ENCODE data around the gene POLD4.

POLD4 gene

GRCh38 chr11:67345247-67345919 lies 8.0 kb downstream of the POLD4 start:
- TF ChIP-seq CTCF (conservative IDR thresholded peaks at IDR 0.05) (no peak), ZFX (IDR thresholded peaks at IDR 0.05) (no peak)
- H3K27ac ChIP-seq = peak overlapping the region; percentile 27

DNA sequence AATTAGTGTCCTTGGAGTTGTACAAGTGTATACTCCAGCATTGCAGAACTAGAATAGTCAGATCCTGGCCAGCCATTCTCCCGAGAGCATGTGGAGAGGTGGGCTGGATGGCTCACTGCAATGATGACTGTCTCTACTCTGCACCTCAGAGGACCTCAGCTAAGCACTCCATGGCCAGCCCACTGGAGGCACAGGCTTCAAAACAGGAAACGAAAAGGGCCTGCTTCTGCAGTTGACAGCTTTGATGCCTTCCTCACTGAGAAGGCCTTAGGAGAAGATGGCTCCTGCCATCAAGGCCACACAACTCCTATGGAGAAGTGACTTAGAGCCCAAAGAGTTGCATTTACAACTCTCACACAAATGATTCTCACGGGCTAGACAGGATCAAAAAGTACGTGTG lies 9.1 kb downstream of the POLD4 start:
- no peak overlapping the region for H3K27ac ChIP-seq
- TF ChIP-seq ZFX (IDR thresholded peaks at IDR 0.05) = no peak
- TF ChIP-seq CTCF (conservative IDR thresholded peaks at IDR 0.05) = no peak

DNA sequence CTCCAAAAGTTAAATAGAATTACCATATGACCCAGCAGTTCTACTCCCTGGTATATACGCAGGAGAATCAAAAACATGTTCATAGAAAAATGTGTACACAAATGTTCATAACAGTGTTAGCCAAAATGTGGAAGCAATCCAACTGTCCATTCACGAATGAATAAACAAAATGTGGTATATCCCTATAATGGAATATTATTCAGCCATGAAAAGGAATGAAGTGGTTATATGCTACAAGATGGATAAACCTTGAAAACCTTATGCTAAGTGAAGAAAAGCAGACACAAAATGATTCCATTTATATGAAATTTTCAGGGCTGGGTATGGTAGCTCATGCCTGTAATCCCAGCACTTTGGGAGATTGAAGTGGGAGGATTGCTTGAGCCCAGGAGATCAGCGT lies 16.1 kb downstream of the POLD4 start:
- H3K27ac ChIP-seq = no peak overlapping the region
- TF ChIP-seq ZFX (IDR thresholded peaks at IDR 0.05) = no peak
- no peak for TF ChIP-seq CTCF (conservative IDR thresholded peaks at IDR 0.05)

GRCh38 chr11:67332081-67332691 lies 21.2 kb downstream of the POLD4 start:
- TF ChIP-seq ZFX (IDR thresholded peaks at IDR 0.05) = no peak
- TF ChIP-seq CTCF (conservative IDR thresholded peaks at IDR 0.05) = no peak
- no peak overlapping the region for H3K27ac ChIP-seq

DNA sequence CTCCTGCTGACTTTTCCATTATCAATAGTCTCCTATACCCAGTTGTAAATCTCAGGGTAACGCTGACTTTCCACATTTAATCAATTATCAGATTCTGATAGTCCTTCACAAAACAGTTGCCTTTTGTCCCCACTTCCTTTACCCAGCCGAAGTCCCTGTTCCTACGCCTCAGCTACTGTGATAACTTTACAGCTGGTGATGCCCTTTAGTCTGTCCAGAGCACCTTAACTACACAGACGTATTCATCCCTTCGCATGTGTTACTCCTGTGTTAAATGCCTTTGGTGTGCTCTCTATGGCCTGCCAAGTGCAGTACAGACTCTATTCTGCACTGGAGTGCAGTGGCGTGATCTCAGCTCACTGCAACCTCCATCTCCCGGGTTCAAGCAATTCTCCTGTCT lies 29.8 kb downstream of the POLD4 start:
- no peak for TF ChIP-seq ZFX (IDR thresholded peaks at IDR 0.05)
- no peak for TF ChIP-seq CTCF (conservative IDR thresholded peaks at IDR 0.05)
- H3K27ac ChIP-seq = no peak overlapping the region

- TF ChIP-seq ZFX (IDR thresholded peaks at IDR 0.05) (no peak), CTCF (conservative IDR thresholded peaks at IDR 0.05) (no peak)
Measured at GRCh38 chr11:67322049-67322448, 31.3 kb downstream of the POLD4 start.

DNA sequence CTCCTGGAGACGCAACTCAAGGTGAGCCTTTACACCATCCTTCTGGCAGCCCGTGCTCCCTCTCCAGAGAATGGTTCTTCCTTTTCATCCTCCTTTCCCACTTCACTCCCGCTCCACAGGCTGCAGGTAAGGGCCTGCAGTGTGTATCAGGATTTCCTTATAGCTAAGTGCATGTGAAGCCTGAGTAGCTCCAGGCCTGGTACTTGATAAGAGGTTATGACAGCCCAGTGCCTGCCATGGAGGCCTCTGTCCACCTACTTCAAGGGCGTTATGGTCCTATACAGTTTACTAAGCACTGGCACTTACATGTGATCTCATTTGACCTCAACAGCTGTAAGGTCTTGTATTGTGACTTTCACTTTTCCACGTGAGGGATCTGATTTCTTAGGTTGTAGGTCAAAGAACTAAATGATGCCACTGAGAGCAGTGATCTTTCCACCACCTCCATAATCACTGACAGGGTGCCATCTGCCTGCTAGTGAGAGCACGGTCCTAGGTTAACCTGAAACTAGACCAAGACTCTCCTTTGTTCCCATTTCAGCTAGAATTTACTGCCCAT lies 32.0 kb downstream of the POLD4 start:
- H3K27ac ChIP-seq = no peak overlapping the region
- no peak for TF ChIP-seq ZFX (IDR thresholded peaks at IDR 0.05)
- no peak for TF ChIP-seq CTCF (conservative IDR thresholded peaks at IDR 0.05)

More at GRCh38 chr11:67322049-67322448, 31.3 kb downstream of the POLD4 start:
- H3K27ac ChIP-seq = no peak overlapping the region

Data from C4-2B (cell line).